Liver (tissue), 9 donors: ENCODE results near the gene GNLY. TPM values are rescaled to one million over a fixed set of nuclear protein-coding genes. Genes with fewer than 3 reads are reported as not detected.

Source experiments
- DNase-seq: peaks from one replicate; pipeline ENCODE4 v3.0.0-alpha.2; 2017; ENCODE audit warnings: low spot score
- H3K27ac ChIP-seq, 2 donors: one replicate each; pipeline ENCODE4 v1.7.0; 2013; ENCODE audit warnings: inconsistent platforms in 2 of 2, low read length in 2 of 2, control low read depth in 1 of 2, low read depth in 1 of 2, mild to moderate bottlenecking in 1 of 2
- H3K27me3 ChIP-seq, 4 donors: one replicate each; pipeline versions ENCODE4 v1.6.1 to v1.7.0; 2013; ENCODE audit warnings: low read length in 3 of 4, inconsistent platforms in 1 of 4, mild to moderate bottlenecking in 1 of 4, moderate library complexity in 1 of 4; ENCODE audit not compliant: control insufficient read depth in 4 of 4, insufficient read depth in 4 of 4
- H3K36me3 ChIP-seq, 4 donors: one replicate each; pipeline versions ENCODE4 v1.6.1 to v1.7.0; 2013; ENCODE audit warnings: low read length in 3 of 4, mild to moderate bottlenecking in 3 of 4, low read depth in 1 of 4, moderate library complexity in 1 of 4; ENCODE audit not compliant: control insufficient read depth in 4 of 4, insufficient read depth in 3 of 4
- H3K4me1 ChIP-seq, 4 donors: one replicate each; pipeline versions ENCODE4 v1.6.1 to v1.7.0; 2013; ENCODE audit warnings: low read length in 3 of 4, mild to moderate bottlenecking in 3 of 4, moderate library complexity in 1 of 4; ENCODE audit not compliant: control insufficient read depth in 4 of 4, insufficient read depth in 4 of 4
- H3K4me3 ChIP-seq, 3 donors: one replicate each; pipeline versions ENCODE4 v1.6.1 to v1.7.0; 2013; ENCODE audit warnings: low read length in 3 of 3, control low read depth in 1 of 3, low read depth in 1 of 3, mild to moderate bottlenecking in 1 of 3
- H3K9ac ChIP-seq, 2 donors: one replicate each; pipeline ENCODE4 v1.7.0; 2013; ENCODE audit warnings: low read length in 2 of 2, mild to moderate bottlenecking in 2 of 2, moderate library complexity in 2 of 2, control low read depth in 1 of 2, low read depth in 1 of 2
- H3K9me3 ChIP-seq, 4 donors: one replicate each; pipeline versions ENCODE4 v1.6.1 to v1.7.0; 2013; ENCODE audit warnings: low read length in 3 of 4; ENCODE audit not compliant: control insufficient read depth in 4 of 4
- ATF3 ChIP-seq: IDR thresholded peaks from 2 replicates; pipeline ENCODE4 v1.6.1; 2016; ENCODE audit warnings: antibody characterized with exemption
- EGR1 ChIP-seq, 2 donors: IDR thresholded peaks; 2 replicates each; pipeline ENCODE4 v1.6.1; 2016 to 2018; ENCODE audit warnings: antibody characterized with exemption in 2 of 2, low read depth in 2 of 2
- FOXA1 ChIP-seq: IDR thresholded peaks from 2 replicates; pipeline ENCODE4 v1.6.1; 2016; ENCODE audit warnings: antibody characterized with exemption
- FOXA2 ChIP-seq: IDR thresholded peaks from 2 replicates; pipeline ENCODE4 v1.6.1; 2016; ENCODE audit warnings: antibody characterized with exemption
- GABPA ChIP-seq, 2 donors: IDR thresholded peaks in 1 of 2; conservative IDR thresholded peaks in 1 of 2; 2 replicates each; pipeline ENCODE4 v1.6.1; 2016; ENCODE audit warnings: antibody characterized with exemption in 2 of 2, mild to moderate bottlenecking in 1 of 2, moderate library complexity in 1 of 2
- HNF4A ChIP-seq, 2 donors: conservative IDR thresholded peaks; 2 replicates each; pipeline ENCODE4 v1.6.1; 2016; ENCODE audit warnings: antibody characterized with exemption in 2 of 2, mild to moderate bottlenecking in 2 of 2
- HNF4G ChIP-seq: IDR thresholded peaks from 2 replicates; pipeline ENCODE4 v1.6.1; 2016; ENCODE audit warnings: antibody characterized with exemption
- JUND ChIP-seq, 2 donors: IDR thresholded peaks; 2 replicates each; pipeline ENCODE4 v1.6.1; 2016; ENCODE audit warnings: antibody characterized with exemption in 2 of 2
- NR2F2 ChIP-seq: IDR thresholded peaks from 2 replicates; pipeline ENCODE4 v1.6.1; 2016; ENCODE audit warnings: antibody characterized with exemption
- RAD21 ChIP-seq, 2 donors: IDR thresholded peaks; 2 replicates each; pipeline ENCODE4 v1.6.1; 2016; ENCODE audit warnings: antibody characterized with exemption in 2 of 2, mild to moderate bottlenecking in 2 of 2
- RXRA ChIP-seq, 2 donors: IDR thresholded peaks; 2 replicates each; pipeline ENCODE4 v1.6.1; 2017 to 2018; ENCODE audit warnings: antibody characterized with exemption in 2 of 2, mild to moderate bottlenecking in 1 of 2
- SP1 ChIP-seq: IDR thresholded peaks from 2 replicates; pipeline ENCODE4 v1.6.1; 2018; ENCODE audit warnings: antibody characterized with exemption, mild to moderate bottlenecking
- TAF1 ChIP-seq: conservative IDR thresholded peaks from 2 replicates; pipeline ENCODE4 v1.6.1; 2016; ENCODE audit warnings: antibody characterized with exemption, mild to moderate bottlenecking
- YY1 ChIP-seq: IDR thresholded peaks from 2 replicates; pipeline ENCODE4 v1.6.1; 2016; ENCODE audit warnings: antibody characterized with exemption, mild to moderate bottlenecking
- WGBS: extraction: QIAGEN DNeasy Blood & Tissue Kit; methylation state at CpG from one replicate; pipeline ENCODE4 v1.1.7; 2013; 5-methylcytosine and 5-hydroxymethylcytosine counted together
- polyA plus RNA-seq, 2 donors: library from polyadenylated mRNA; stranded (reverse) in 1 of 2; unstranded in 1 of 2; fragments of 200-250 nt in 1 of 2; fragments of >200 nt in 1 of 2; fragmentation: Nextera tagmentation in 1 of 2; extraction: Ambion mirVana in 1 of 2; gene quantifications; one replicate each; pipeline versions ENCODE4 v1.2.1 to v1.2.3, GENCODE V29; 2013 to 2015
- total RNA-seq, 2 donors: library from RNA; depleted of rRNA; stranded (reverse); fragments of >200 nt; gene quantifications; one replicate each; pipeline ENCODE4 v1.2.3, GENCODE V29; 2014
- TF ChIP-seq, protein P1 (sequence below): IDR thresholded peaks from 2 replicates; pipeline ENCODE4 v1.6.1; 2016; ENCODE audit warnings: antibody characterized with exemption, mild to moderate bottlenecking
- TF ChIP-seq, protein P2 (sequence below): IDR thresholded peaks from 2 replicates; pipeline ENCODE4 v1.6.1; 2016; ENCODE audit warnings: antibody characterized with exemption
- TF ChIP-seq, protein P3 (sequence below): fragments of 150-350 bp; IDR thresholded peaks from 2 replicates; pipeline ENCODE4 v1.5.1; 2017; ENCODE audit warnings: improper control_type of control experiment, low read depth, low read length; ENCODE audit not compliant: missing input control
- TF ChIP-seq, protein P4 (sequence below): IDR thresholded peaks from 2 replicates; pipeline ENCODE4 v1.6.1; 2016; ENCODE audit warnings: antibody characterized with exemption
- donor health status: healthy.
- donor health status: healthy.
- donor health status: healthy.
- donor health status: healthy.
- donor health status: healthy.

Gene GNLY
- total and polyA plus RNA-seq, 4 donors, result 0.75 to 4.8 (median 1.3) TPM; not detected in 1

GRCh38 chr2:85744741-85745601 is 50.8 kb downstream of the GNLY start:
- TF ChIP-seq TAF1, result no peak
- TF ChIP-seq YY1, result no peak
- no peak for TF ChIP-seq SP1
- no peak for TF ChIP-seq FOXA1
- no peak for TF ChIP-seq FOXA2
- TF ChIP-seq GABPA (IDR thresholded peaks at IDR 0.05 in 1 of 2, conservative IDR thresholded peaks at IDR 0.05 in 1 of 2), result no peak
- no peak for TF ChIP-seq JUND (IDR thresholded peaks at IDR 0.05)
- peak; percentile 25 to 28 for TF ChIP-seq RAD21 (IDR thresholded peaks at IDR 0.05)
- TF ChIP-seq RXRA (IDR thresholded peaks at IDR 0.05), result peak in 1 of 2 donors; percentile 15
- no peak for TF ChIP-seq ATF3
- TF ChIP-seq HNF4A (conservative IDR thresholded peaks at IDR 0.05), result peak; percentile 17 to 24
- Histone ChIP-seq H3K27ac (peak overlapping the region in 1 of 2 donors; percentile 26), H3K27me3 (no peaks in the 10 kb centered on the region), H3K36me3 (no peaks in the 10 kb centered on the region), H3K4me3 (no peak overlapping the region), H3K9ac (no peak overlapping the region), H3K4me1 (peaks cover 20 to 56% (median 40%) of the 10 kb centered on the region in 4 donors), H3K9me3 (no peaks in the 10 kb centered on the region)
- 61% methylated on average over 10 of the region's 10 CpGs for WGBS
- no peak for DNase-seq

- Histone ChIP-seq H3K27me3 (no peaks in the 10 kb centered on the region), H3K9ac (no peak overlapping the region), H3K27ac (peak overlapping the region in 1 of 2 donors; percentile 26), H3K36me3 (no peaks in the 10 kb centered on the region), H3K4me1 (peaks cover 18 to 57% (median 38%) of the 10 kb centered on the region in 4 donors), H3K9me3 (no peaks in the 10 kb centered on the region), H3K4me3 (no peak overlapping the region)
- DNase-seq, result no peak
- TF ChIP-seq RXRA (IDR thresholded peaks at IDR 0.05) (no peak), TAF1 (no peak), FOXA1 (no peak), HNF4A (conservative IDR thresholded peaks at IDR 0.05) (no peak), NR2F2 (no peak), SP1 (no peak), HNF4G (no peak), FOXA2 (no peak), EGR1 (IDR thresholded peaks at IDR 0.05; ENCODE audit: low read depth in 2 of 2) (no peak), RAD21 (IDR thresholded peaks at IDR 0.05) (no peak), ATF3 (no peak), YY1 (no peak), GABPA (IDR thresholded peaks at IDR 0.05 in 1 of 2, conservative IDR thresholded peaks at IDR 0.05 in 1 of 2) (no peak), JUND (IDR thresholded peaks at IDR 0.05) (no peak)
- TF ChIP-seq, protein P1, sequence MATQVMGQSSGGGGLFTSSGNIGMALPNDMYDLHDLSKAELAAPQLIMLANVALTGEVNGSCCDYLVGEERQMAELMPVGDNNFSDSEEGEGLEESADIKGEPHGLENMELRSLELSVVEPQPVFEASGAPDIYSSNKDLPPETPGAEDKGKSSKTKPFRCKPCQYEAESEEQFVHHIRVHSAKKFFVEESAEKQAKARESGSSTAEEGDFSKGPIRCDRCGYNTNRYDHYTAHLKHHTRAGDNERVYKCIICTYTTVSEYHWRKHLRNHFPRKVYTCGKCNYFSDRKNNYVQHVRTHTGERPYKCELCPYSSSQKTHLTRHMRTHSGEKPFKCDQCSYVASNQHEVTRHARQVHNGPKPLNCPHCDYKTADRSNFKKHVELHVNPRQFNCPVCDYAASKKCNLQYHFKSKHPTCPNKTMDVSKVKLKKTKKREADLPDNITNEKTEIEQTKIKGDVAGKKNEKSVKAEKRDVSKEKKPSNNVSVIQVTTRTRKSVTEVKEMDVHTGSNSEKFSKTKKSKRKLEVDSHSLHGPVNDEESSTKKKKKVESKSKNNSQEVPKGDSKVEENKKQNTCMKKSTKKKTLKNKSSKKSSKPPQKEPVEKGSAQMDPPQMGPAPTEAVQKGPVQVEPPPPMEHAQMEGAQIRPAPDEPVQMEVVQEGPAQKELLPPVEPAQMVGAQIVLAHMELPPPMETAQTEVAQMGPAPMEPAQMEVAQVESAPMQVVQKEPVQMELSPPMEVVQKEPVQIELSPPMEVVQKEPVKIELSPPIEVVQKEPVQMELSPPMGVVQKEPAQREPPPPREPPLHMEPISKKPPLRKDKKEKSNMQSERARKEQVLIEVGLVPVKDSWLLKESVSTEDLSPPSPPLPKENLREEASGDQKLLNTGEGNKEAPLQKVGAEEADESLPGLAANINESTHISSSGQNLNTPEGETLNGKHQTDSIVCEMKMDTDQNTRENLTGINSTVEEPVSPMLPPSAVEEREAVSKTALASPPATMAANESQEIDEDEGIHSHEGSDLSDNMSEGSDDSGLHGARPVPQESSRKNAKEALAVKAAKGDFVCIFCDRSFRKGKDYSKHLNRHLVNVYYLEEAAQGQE, result no peak
- TF ChIP-seq, protein P2, sequence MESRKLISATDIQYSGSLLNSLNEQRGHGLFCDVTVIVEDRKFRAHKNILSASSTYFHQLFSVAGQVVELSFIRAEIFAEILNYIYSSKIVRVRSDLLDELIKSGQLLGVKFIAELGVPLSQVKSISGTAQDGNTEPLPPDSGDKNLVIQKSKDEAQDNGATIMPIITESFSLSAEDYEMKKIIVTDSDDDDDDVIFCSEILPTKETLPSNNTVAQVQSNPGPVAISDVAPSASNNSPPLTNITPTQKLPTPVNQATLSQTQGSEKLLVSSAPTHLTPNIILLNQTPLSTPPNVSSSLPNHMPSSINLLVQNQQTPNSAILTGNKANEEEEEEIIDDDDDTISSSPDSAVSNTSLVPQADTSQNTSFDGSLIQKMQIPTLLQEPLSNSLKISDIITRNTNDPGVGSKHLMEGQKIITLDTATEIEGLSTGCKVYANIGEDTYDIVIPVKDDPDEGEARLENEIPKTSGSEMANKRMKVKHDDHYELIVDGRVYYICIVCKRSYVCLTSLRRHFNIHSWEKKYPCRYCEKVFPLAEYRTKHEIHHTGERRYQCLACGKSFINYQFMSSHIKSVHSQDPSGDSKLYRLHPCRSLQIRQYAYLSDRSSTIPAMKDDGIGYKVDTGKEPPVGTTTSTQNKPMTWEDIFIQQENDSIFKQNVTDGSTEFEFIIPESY, result no peak
- TF ChIP-seq, protein P3, sequence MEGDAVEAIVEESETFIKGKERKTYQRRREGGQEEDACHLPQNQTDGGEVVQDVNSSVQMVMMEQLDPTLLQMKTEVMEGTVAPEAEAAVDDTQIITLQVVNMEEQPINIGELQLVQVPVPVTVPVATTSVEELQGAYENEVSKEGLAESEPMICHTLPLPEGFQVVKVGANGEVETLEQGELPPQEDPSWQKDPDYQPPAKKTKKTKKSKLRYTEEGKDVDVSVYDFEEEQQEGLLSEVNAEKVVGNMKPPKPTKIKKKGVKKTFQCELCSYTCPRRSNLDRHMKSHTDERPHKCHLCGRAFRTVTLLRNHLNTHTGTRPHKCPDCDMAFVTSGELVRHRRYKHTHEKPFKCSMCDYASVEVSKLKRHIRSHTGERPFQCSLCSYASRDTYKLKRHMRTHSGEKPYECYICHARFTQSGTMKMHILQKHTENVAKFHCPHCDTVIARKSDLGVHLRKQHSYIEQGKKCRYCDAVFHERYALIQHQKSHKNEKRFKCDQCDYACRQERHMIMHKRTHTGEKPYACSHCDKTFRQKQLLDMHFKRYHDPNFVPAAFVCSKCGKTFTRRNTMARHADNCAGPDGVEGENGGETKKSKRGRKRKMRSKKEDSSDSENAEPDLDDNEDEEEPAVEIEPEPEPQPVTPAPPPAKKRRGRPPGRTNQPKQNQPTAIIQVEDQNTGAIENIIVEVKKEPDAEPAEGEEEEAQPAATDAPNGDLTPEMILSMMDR, result no peak
- TF ChIP-seq, protein P4, sequence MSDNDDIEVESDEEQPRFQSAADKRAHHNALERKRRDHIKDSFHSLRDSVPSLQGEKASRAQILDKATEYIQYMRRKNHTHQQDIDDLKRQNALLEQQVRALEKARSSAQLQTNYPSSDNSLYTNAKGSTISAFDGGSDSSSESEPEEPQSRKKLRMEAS, result no peak
- WGBS, result 84% methylated on average over 8 of the region's 8 CpGs
Observed at GRCh38 chr2:85745619-85746018, 51.5 kb downstream of the GNLY start.
